ENCODE results near the gene MRPL38.

DNA sequence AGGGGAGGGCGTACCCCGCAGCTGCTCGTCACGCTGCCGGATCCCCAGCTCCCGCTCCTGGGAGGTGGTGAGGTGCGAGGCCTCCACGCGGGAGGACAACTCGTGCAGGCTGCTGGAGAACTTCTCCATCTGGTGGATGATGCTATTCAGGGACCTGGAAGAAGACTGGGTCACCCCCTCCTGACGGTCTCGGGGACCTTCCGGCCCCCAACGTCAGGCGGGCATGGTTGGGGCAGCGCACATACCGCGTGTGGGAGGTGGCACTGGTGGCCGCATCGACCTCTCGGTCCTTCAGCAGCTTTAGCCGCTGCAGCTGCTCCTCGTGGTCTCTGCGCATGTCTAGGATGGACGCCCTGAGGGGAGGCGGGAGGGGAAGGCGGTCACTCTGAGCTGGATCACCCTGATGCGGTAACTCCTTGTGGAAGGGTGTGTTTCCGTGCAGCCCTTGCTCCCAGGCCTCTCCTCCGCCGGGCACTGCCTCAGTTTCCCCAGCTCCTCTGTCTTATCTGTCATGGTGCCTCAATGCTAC is 13.3 kb upstream of the MRPL38 start:
- TF ChIP-seq, protein P1, sequence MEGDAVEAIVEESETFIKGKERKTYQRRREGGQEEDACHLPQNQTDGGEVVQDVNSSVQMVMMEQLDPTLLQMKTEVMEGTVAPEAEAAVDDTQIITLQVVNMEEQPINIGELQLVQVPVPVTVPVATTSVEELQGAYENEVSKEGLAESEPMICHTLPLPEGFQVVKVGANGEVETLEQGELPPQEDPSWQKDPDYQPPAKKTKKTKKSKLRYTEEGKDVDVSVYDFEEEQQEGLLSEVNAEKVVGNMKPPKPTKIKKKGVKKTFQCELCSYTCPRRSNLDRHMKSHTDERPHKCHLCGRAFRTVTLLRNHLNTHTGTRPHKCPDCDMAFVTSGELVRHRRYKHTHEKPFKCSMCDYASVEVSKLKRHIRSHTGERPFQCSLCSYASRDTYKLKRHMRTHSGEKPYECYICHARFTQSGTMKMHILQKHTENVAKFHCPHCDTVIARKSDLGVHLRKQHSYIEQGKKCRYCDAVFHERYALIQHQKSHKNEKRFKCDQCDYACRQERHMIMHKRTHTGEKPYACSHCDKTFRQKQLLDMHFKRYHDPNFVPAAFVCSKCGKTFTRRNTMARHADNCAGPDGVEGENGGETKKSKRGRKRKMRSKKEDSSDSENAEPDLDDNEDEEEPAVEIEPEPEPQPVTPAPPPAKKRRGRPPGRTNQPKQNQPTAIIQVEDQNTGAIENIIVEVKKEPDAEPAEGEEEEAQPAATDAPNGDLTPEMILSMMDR (conservative IDR thresholded peaks at IDR 0.05), result no peak
- no peak for TF ChIP-seq ZFX (IDR thresholded peaks at IDR 0.05)
